OCI-LY3 (cell line): ENCODE results near the gene MKLN1.

Experiments used
- EZH2phosphoT487 ChIP-seq: fragments of 200-600 bp; shearing (Covaris generic); IDR thresholded peaks from 2 replicates; pipeline ENCODE4 v1.6.1; 2018; ENCODE audit warnings: antibody characterized with exemption, mixed run types, low read depth
- TF ChIP-seq, protein P1 (sequence below): fragments of 200-600, 300-600 bp; sonication (generic); IDR thresholded peaks from 2 replicates; pipeline ENCODE4 v1.5.1; 2014; ENCODE audit warnings: antibody characterized with exemption, low read length, low read depth

- TF ChIP-seq, protein P1, sequence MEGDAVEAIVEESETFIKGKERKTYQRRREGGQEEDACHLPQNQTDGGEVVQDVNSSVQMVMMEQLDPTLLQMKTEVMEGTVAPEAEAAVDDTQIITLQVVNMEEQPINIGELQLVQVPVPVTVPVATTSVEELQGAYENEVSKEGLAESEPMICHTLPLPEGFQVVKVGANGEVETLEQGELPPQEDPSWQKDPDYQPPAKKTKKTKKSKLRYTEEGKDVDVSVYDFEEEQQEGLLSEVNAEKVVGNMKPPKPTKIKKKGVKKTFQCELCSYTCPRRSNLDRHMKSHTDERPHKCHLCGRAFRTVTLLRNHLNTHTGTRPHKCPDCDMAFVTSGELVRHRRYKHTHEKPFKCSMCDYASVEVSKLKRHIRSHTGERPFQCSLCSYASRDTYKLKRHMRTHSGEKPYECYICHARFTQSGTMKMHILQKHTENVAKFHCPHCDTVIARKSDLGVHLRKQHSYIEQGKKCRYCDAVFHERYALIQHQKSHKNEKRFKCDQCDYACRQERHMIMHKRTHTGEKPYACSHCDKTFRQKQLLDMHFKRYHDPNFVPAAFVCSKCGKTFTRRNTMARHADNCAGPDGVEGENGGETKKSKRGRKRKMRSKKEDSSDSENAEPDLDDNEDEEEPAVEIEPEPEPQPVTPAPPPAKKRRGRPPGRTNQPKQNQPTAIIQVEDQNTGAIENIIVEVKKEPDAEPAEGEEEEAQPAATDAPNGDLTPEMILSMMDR, result no peak
- no peak for TF ChIP-seq EZH2phosphoT487
These were observed 162.2 kb downstream of the MKLN1 start for GRCh38 chr7:131489881-131490280.
